HG03175 (cell line): Measurements from ENCODE around the gene SLC34A3.

Experiments
- ATAC-seq: cut with Tn5 transposase; IDR thresholded peaks from one replicate; pipeline ENCODE4 v1.9.1; 2021; ENCODE audit warnings: mild to moderate bottlenecking, moderate library complexity; ENCODE audit not compliant: unreplicated experiment

The SLC34A3 gene

GRCh38 chr9:137217276-137218211 lies 13.2 kb upstream of the SLC34A3 start:
- ATAC-seq, result no peak

GRCh38 chr9:137218212-137218753 lies 12.4 kb upstream of the SLC34A3 start:
- ATAC-seq, result no peak

GRCh38 chr9:137218754-137219271 lies 11.9 kb upstream of the SLC34A3 start:
- ATAC-seq, result no peak

- no peak for ATAC-seq
Measured at GRCh38 chr9:137219757-137220316, 10.9 kb upstream of the SLC34A3 start.

GRCh38 chr9:137220317-137221094 lies 10.2 kb upstream of the SLC34A3 start:
- no peak for ATAC-seq

GRCh38 chr9:137221095-137221505 lies 9.6 kb upstream of the SLC34A3 start:
- ATAC-seq, result no peak

GRCh38 chr9:137221506-137222111 lies 9.1 kb upstream of the SLC34A3 start:
- ATAC-seq, result no peak

GRCh38 chr9:137222190-137223077 lies 8.3 kb upstream of the SLC34A3 start, which contains the start of gene RNF208:
TSS of gene RNF208 (minus strand) at chr9:137222240. CDS start at chr9:137221212, 1,028 bp downstream.
- peak; percentile 0 for ATAC-seq

GRCh38 chr9:137223078-137223970 lies 7.4 kb upstream of the SLC34A3 start:
- peak; percentile 74 for ATAC-seq

- no peak for ATAC-seq
Measured at GRCh38 chr9:137224830-137225694, 5.6 kb upstream of the SLC34A3 start, which contains the start of gene CYSRT1. TSS of gene CYSRT1 (plus strand) at chr9:137225174. CDS start at chr9:137225622, 448 bp downstream.

- no peak for ATAC-seq
Measured at GRCh38 chr9:137225699-137226331, 4.9 kb upstream of the SLC34A3 start.

GRCh38 chr9:137226338-137227053 lies 4.2 kb upstream of the SLC34A3 start:
- ATAC-seq, result no peak

GRCh38 chr9:137227054-137227852 lies 3.4 kb upstream of the SLC34A3 start, which contains the start of gene RNF224:
TSS of gene RNF224 (plus strand) at chr9:137227502. CDS start at chr9:137228336, 834 bp downstream.
- no peak for ATAC-seq

GRCh38 chr9:137227853-137228505 lies 2.7 kb upstream of the SLC34A3 start:
- ATAC-seq, result no peak

GRCh38 chr9:137228506-137228967 lies 2.2 kb upstream of the SLC34A3 start:
- ATAC-seq, result no peak
